CD4-positive, alpha-beta memory T cell (primary cell): ENCODE results near the gene ZNF586. TPM values are rescaled to one million over a fixed set of nuclear protein-coding genes. Genes with fewer than 3 reads are reported as not detected.
"Not testable (repeated sequence)": the region's sequence is repeated elsewhere in the genome, so short reads cannot be mapped to it uniquely, and the experiment has no call there.

ENCODE experiments used
- CTCF ChIA-PET: fragments of 350-600 bp; sonication (Branson Sonifier 250); formaldehyde crosslinking; loops from one replicate; lab custom pipeline; 2021; ENCODE audit warnings: inconsistent platforms; ENCODE audit not compliant: partially characterized antibody; lab: Charles Lee
- POLR2A ChIA-PET: fragments of 350-600 bp; sonication (Branson Sonifier 250); formaldehyde crosslinking; loops from one replicate; lab custom pipeline; 2021; ENCODE audit not compliant: partially characterized antibody; lab: Charles Lee
- DNase-seq, 5 donors: peaks; one replicate each; pipeline versions ENCODE4 v3.0.0 to v3.0.0-alpha.2; 2020 to 2022; ENCODE audit warnings: mixed read lengths in 1 of 5
- H3K27ac ChIP-seq: one replicate; pipeline ENCODE4 v1.7.0; 2013; ENCODE audit warnings: low read depth, low read length
- H3K27me3 ChIP-seq: 2 replicates; pipeline ENCODE4 v1.7.0; 2013; ENCODE audit warnings: mild to moderate bottlenecking, low read length, moderate library complexity; ENCODE audit not compliant: insufficient read depth
- H3K36me3 ChIP-seq: 2 replicates; pipeline ENCODE4 v1.7.0; 2013; ENCODE audit warnings: mild to moderate bottlenecking, low read length, moderate library complexity; ENCODE audit not compliant: insufficient read depth
- H3K4me1 ChIP-seq: 2 replicates; pipeline ENCODE4 v1.7.0; 2013; ENCODE audit warnings: mild to moderate bottlenecking, low read length, moderate library complexity; ENCODE audit not compliant: insufficient read depth
- H3K4me3 ChIP-seq, 2 donors: one replicate each; pipeline ENCODE4 v1.7.0; 2013; ENCODE audit warnings: low read length in 2 of 2, mild to moderate bottlenecking in 1 of 2
- H3K9me3 ChIP-seq, 2 donors: one replicate each; pipeline ENCODE4 v1.7.0; 2013; ENCODE audit warnings: low read length in 2 of 2, control low read depth in 1 of 2; ENCODE audit not compliant: control insufficient read depth in 1 of 2
- H3K27ac Mint-ChIP-seq, 7 donors: one replicate each; pipeline ENCODE4 v1.8.0; 2020 to 2021; ENCODE audit warnings: mixed read lengths in 7 of 7, mild to moderate bottlenecking in 6 of 7, inconsistent platforms in 3 of 7, moderate library complexity in 3 of 7
- H3K27me3 Mint-ChIP-seq, 2 donors: one replicate each; pipeline ENCODE4 v1.8.0; 2020 to 2021; ENCODE audit warnings: mixed read lengths in 2 of 2
- H3K36me3 Mint-ChIP-seq, 2 donors: one replicate each; pipeline ENCODE4 v1.8.0; 2020 to 2021; ENCODE audit warnings: mixed read lengths in 2 of 2, inconsistent platforms in 1 of 2, mild to moderate bottlenecking in 1 of 2
- H3K4me1 Mint-ChIP-seq, 4 donors: one replicate each; pipeline ENCODE4 v1.8.0; 2020 to 2021; ENCODE audit warnings: mixed read lengths in 4 of 4, mild to moderate bottlenecking in 1 of 4
- H3K4me3 Mint-ChIP-seq, 8 donors: one replicate each; pipeline ENCODE4 v1.8.0; 2020 to 2021; ENCODE audit warnings: mixed read lengths in 8 of 8, mild to moderate bottlenecking in 7 of 8, moderate library complexity in 6 of 8, inconsistent platforms in 3 of 8
- H3K9me3 Mint-ChIP-seq, 8 donors: one replicate each; pipeline ENCODE4 v1.8.0; 2020 to 2021; ENCODE audit warnings: mixed read lengths in 8 of 8, mild to moderate bottlenecking in 5 of 8, inconsistent platforms in 3 of 8, moderate library complexity in 1 of 8
- intact Hi-C: fragments of 100-400 bp; cut with micrococcal nuclease; formaldehyde crosslinking; loops from one replicate; pipeline ENCODE4 v1.15.1; 2023
- polyA plus RNA-seq, 2 donors: library from polyadenylated mRNA; unstranded; fragments of 300-500 nt; fragmentation: Illumina TruSeq; gene quantifications; one replicate each; pipeline ENCODE4 v1.2.3, GENCODE V29; 2021
- total RNA-seq, 2 experiments: library from RNA; stranded (reverse); gene quantifications; one replicate each; pipeline ENCODE4 v1.2.3, GENCODE V29; 2021

ZNF586 gene
- total RNA-seq (10 to 100 TPM; 46.4 to 51.7 TPM), polyA plus RNA-seq (10 to 100 TPM; 15.0 to 23.8 TPM)

GRCh38 chr19:57769345-57770131 is at the start of gene ZNF586:
TSS of gene ZNF586 (plus strand) at chr19:57769676. CDS start at chr19:57769843, 167 bp downstream.
- H3K4me1 ChIP-seq = peaks cover 20% of the 10 kb centered on the region
- POLR2A ChIA-PET = interaction anchor here (0.7 to 2.0 kb wide), 20 partner anchors 11 to 1377 kb away, joined by 3 to 18 read pairs (median 4); partner anchors contain the start of genes ZNF211, ZNF274, ZNF416 and ZNF417
- H3K9me3 ChIP-seq = peaks cover 0 to 4% of the 10 kb centered on the region in 2 donors
- intact Hi-C loops = loop anchor here (1.0 to 2.0 kb wide), 8 partner anchors 23 to 233 kb away; partner anchors contain the start of genes ZNF211, ZNF256, ZNF417 and ZNF552
- Mint-ChIP-seq H3K27me3 (no peaks in the 10 kb centered on the region), H3K36me3 (peaks cover 45 to 53% of the 10 kb centered on the region in 2 donors), H3K4me1 (peaks cover 23 to 51% (median 33%) of the 10 kb centered on the region in 4 donors), H3K27ac (peak within 1 kb of the TSS; percentile 91 to 98 (median 96)), H3K9me3 (peaks cover 9 to 54% (median 46%) of the 10 kb centered on the region in 8 donors), H3K4me3 (peak within 1 kb of the TSS; percentile 96 to 99 (median 96))
- peak within 1 kb of the TSS; percentile 75 for H3K27ac ChIP-seq
- DNase-seq = peak; percentile 82 to 91 (median 85)
- CTCF ChIA-PET = interaction anchor here (0.7 kb wide), 1 partner anchor 334 kb away, joined by 3 read pairs; no protein-coding TSS in a partner anchor
- H3K4me3 ChIP-seq = peak within 1 kb of the TSS; percentile 62 to 75
- H3K27me3 ChIP-seq = no peaks in the 10 kb centered on the region
- H3K36me3 ChIP-seq = peaks cover 14% of the 10 kb centered on the region

- H3K9me3 Mint-ChIP-seq = peaks cover 0 to 94% (median 81%) of the 10 kb centered on the region in 8 donors
- H3K9me3 ChIP-seq = peaks cover 3 to 51% of the 10 kb centered on the region in 2 donors
- POLR2A ChIA-PET = interaction anchor here (0.8 kb wide), 1 partner anchor 14 kb away, joined by 3 read pairs; no protein-coding TSS in a partner anchor
- no peaks in the 10 kb centered on the region for H3K27me3 Mint-ChIP-seq
- DNase-seq = no peak
- H3K27me3 ChIP-seq = no peaks in the 10 kb centered on the region
- no peaks in the 10 kb centered on the region for H3K4me1 ChIP-seq
- H3K4me3 ChIP-seq = no peak overlapping the region
- H3K36me3 ChIP-seq = peaks cover 32% of the 10 kb centered on the region
- peaks cover 1 to 9% (median 5%) of the 10 kb centered on the region in 4 donors for H3K4me1 Mint-ChIP-seq
- H3K27ac ChIP-seq = no peak overlapping the region
- intact Hi-C loops = no loop called here
- H3K27ac Mint-ChIP-seq = no peak overlapping the region
- peaks cover 73 to 74% of the 10 kb centered on the region in 2 donors for H3K36me3 Mint-ChIP-seq
- no peak overlapping the region for H3K4me3 Mint-ChIP-seq
- CTCF ChIA-PET = no interaction called here
Measured at GRCh38 chr19:57719901-57720519, 49.5 kb upstream of the ZNF586 start.

- H3K9me3 ChIP-seq = peaks cover 3 to 51% of the 10 kb centered on the region in 2 donors
- H3K27ac Mint-ChIP-seq = peak overlapping the region in 1 of 7 donors; percentile 2
- ChIA-PET POLR2A (no interaction called here), CTCF (no interaction called here)
- peaks cover 0 to 90% (median 77%) of the 10 kb centered on the region in 8 donors for H3K9me3 Mint-ChIP-seq
- no peak overlapping the region for H3K4me3 ChIP-seq
- intact Hi-C loops = no loop called here
- no peak overlapping the region for H3K27ac ChIP-seq
- no peaks in the 10 kb centered on the region for H3K4me1 ChIP-seq
- no peak for DNase-seq
- H3K36me3 Mint-ChIP-seq = peaks cover 71 to 73% of the 10 kb centered on the region in 2 donors
- H3K36me3 ChIP-seq = peaks cover 32% of the 10 kb centered on the region
- H3K27me3 Mint-ChIP-seq = no peaks in the 10 kb centered on the region
- H3K27me3 ChIP-seq = no peaks in the 10 kb centered on the region
- H3K4me1 Mint-ChIP-seq = peaks cover 1 to 9% (median 6%) of the 10 kb centered on the region in 4 donors
- no peak overlapping the region for H3K4me3 Mint-ChIP-seq
Measured at GRCh38 chr19:57720878-57721277, 48.6 kb upstream of the ZNF586 start.

- not testable (repeated sequence) for H3K4me1 ChIP-seq, H3K27ac ChIP-seq, H3K27ac Mint-ChIP-seq, H3K4me1 Mint-ChIP-seq, H3K27me3 ChIP-seq, H3K4me3 ChIP-seq, H3K4me3 Mint-ChIP-seq, H3K36me3 Mint-ChIP-seq, H3K27me3 Mint-ChIP-seq, H3K36me3 ChIP-seq, H3K9me3 ChIP-seq
- intact Hi-C loops = loop anchor here (5.0 kb wide), 1 partner anchor 636 kb away; no protein-coding TSS in a partner anchor
- CTCF ChIA-PET = interaction anchor here (0.9 to 1.6 kb wide), 4 partner anchors 11 to 417 kb away, joined by 3 to 5 read pairs (median 4); partner anchors contain the start of gene ZNF671
- POLR2A ChIA-PET = interaction anchor here (1.4 kb wide), 1 partner anchor 11 kb away, joined by 7 read pairs; the partner anchor contains the start of gene ZNF671
- H3K9me3 Mint-ChIP-seq = peaks cover 0 to 16% (median 3%) of the 10 kb centered on the region in 8 donors
- peak in 3 of 5 donors; percentile 16 to 26 (median 19) for DNase-seq
Measured at GRCh38 chr19:57738320-57738719, 31.2 kb upstream of the ZNF586 start.

- H3K27ac Mint-ChIP-seq = peak overlapping the region in 1 of 7 donors; percentile 22
- CTCF ChIA-PET = interaction anchor here (1.6 kb wide), 1 partner anchor 415 kb away, joined by 5 read pairs; no protein-coding TSS in a partner anchor
Measured at GRCh38 chr19:57738770-57739169, 30.7 kb upstream of the ZNF586 start.

GRCh38 chr19:57746580-57747471 is 22.6 kb upstream of the ZNF586 start, which contains the start of gene ZNF776:
TSS of gene ZNF776 (plus strand) at chr19:57746815. CDS start at chr19:57747059, 244 bp downstream.
- peak within 1 kb of the TSS; percentile 87 to 99 (median 94) for H3K4me3 Mint-ChIP-seq
- Histone ChIP-seq H3K36me3 (peaks cover 28% of the 10 kb centered on the region), H3K27me3 (no peaks in the 10 kb centered on the region), H3K4me1 (peaks cover 18% of the 10 kb centered on the region), H3K27ac (peak within 1 kb of the TSS; percentile 77), H3K4me3 (peak within 1 kb of the TSS; percentile 78 to 87), H3K9me3 (peaks cover 0 to 32% of the 10 kb centered on the region in 2 donors)
- H3K27me3 Mint-ChIP-seq = no peaks in the 10 kb centered on the region
- ChIA-PET POLR2A (interaction anchor here (0.9 to 2.8 kb wide), 12 partner anchors 19 to 404 kb away, joined by 3 to 22 read pairs (median 4); partner anchors contain the start of genes ZNF211, ZNF329, ZNF551 and ZNF552), CTCF (no interaction called here)
- peak; percentile 84 to 90 (median 87) for DNase-seq
- peaks cover 46 to 47% of the 10 kb centered on the region in 2 donors for H3K36me3 Mint-ChIP-seq
- intact Hi-C loops = loop anchor here (1.0 to 10.0 kb wide), 8 partner anchors 20 to 312 kb away; partner anchors contain the start of genes ZNF211, ZNF551, ZNF586 and ZNF606
- peaks cover 13 to 37% (median 27%) of the 10 kb centered on the region in 4 donors for H3K4me1 Mint-ChIP-seq
- peaks cover 0 to 53% (median 46%) of the 10 kb centered on the region in 8 donors for H3K9me3 Mint-ChIP-seq
- H3K27ac Mint-ChIP-seq = peak within 1 kb of the TSS; percentile 76 to 98 (median 94)

More at GRCh38 chr19:57738770-57739169, 30.7 kb upstream of the ZNF586 start:
- H3K27me3 ChIP-seq, H3K27me3 Mint-ChIP-seq, H3K9me3 ChIP-seq, H3K36me3 Mint-ChIP-seq, H3K4me3 Mint-ChIP-seq, H3K27ac ChIP-seq, H3K4me1 ChIP-seq, H3K36me3 ChIP-seq, H3K4me1 Mint-ChIP-seq, DNase-seq, H3K4me3 ChIP-seq: not testable (repeated sequence)
- H3K9me3 Mint-ChIP-seq = peaks cover 0 to 17% (median 1%) of the 10 kb centered on the region in 8 donors
- POLR2A ChIA-PET = interaction anchor here (1.4 kb wide), 1 partner anchor 11 kb away, joined by 7 read pairs; the partner anchor contains the start of gene ZNF671
- intact Hi-C loops = loop anchor here (5.0 kb wide), 1 partner anchor 636 kb away; no protein-coding TSS in a partner anchor
